ENCODE measurements around the gene PTPRN2.
"Not testable (repeated sequence)": the region's sequence is repeated elsewhere in the genome, so short reads cannot be mapped to it uniquely, and the experiment has no call there.

The PTPRN2 gene

GRCh38 chr7:157604661-157605381, 982.8 kb downstream of the PTPRN2 start:
- no peak for DNase-seq (ENCODE audit: low spot score)

- DNase-seq (ENCODE audit: low spot score) = no peak
Observed at GRCh38 chr7:157603716-157604115, 983.9 kb downstream of the PTPRN2 start.

GRCh38 chr7:157603005-157603404, 984.6 kb downstream of the PTPRN2 start:
- no peak for DNase-seq (ENCODE audit: low spot score)

- no peak for DNase-seq (ENCODE audit: low spot score)
Observed at GRCh38 chr7:157602581-157602980, 985.0 kb downstream of the PTPRN2 start.

GRCh38 chr7:157602156-157602555, 985.5 kb downstream of the PTPRN2 start:
- DNase-seq (ENCODE audit: low spot score) = no peak

- DNase-seq (ENCODE audit: low spot score) = peak; percentile 78
Observed at GRCh38 chr7:157601530-157601929, 986.1 kb downstream of the PTPRN2 start.

- no peak for DNase-seq (ENCODE audit: low spot score)
Observed at GRCh38 chr7:157599491-157599890, 988.1 kb downstream of the PTPRN2 start.

- DNase-seq (ENCODE audit: low spot score) = no peak
Observed at GRCh38 chr7:157597562-157597961, 990.1 kb downstream of the PTPRN2 start.

GRCh38 chr7:157596881-157597280, 990.7 kb downstream of the PTPRN2 start:
- no peak for DNase-seq (ENCODE audit: low spot score)

GRCh38 chr7:157596471-157596870, 991.2 kb downstream of the PTPRN2 start:
- no peak for DNase-seq (ENCODE audit: low spot score)

GRCh38 chr7:157596026-157596425, 991.6 kb downstream of the PTPRN2 start:
- no peak for DNase-seq (ENCODE audit: low spot score)

- no peak for DNase-seq (ENCODE audit: low spot score)
Observed at GRCh38 chr7:157595086-157595855, 992.4 kb downstream of the PTPRN2 start.

- no peak for DNase-seq (ENCODE audit: low spot score)
Observed at GRCh38 chr7:157594306-157594705, 993.3 kb downstream of the PTPRN2 start.

GRCh38 chr7:157593541-157593940, 994.1 kb downstream of the PTPRN2 start:
- no peak for DNase-seq (ENCODE audit: low spot score)

- DNase-seq (ENCODE audit: low spot score) = not testable (repeated sequence)
Observed at GRCh38 chr7:157592636-157593320, 994.8 kb downstream of the PTPRN2 start.

GRCh38 chr7:157590526-157590925, 997.1 kb downstream of the PTPRN2 start:
- no peak for DNase-seq (ENCODE audit: low spot score)

- no peak for DNase-seq (ENCODE audit: low spot score)
Observed at GRCh38 chr7:157589680-157590079, 997.9 kb downstream of the PTPRN2 start.

- no peak for DNase-seq (ENCODE audit: low spot score)
Observed at GRCh38 chr7:157587805-157588560, 999.6 kb downstream of the PTPRN2 start.

GRCh38 chr7:157587051-157587804, 1000.4 kb downstream of the PTPRN2 start:
- no peak for DNase-seq (ENCODE audit: low spot score)

GRCh38 chr7:157586426-157586955, 1001.1 kb downstream of the PTPRN2 start:
- DNase-seq (ENCODE audit: low spot score) = no peak

All from putamen (tissue), 1 donor.